HEK293T (cell line): ENCODE measurements around the gene NAPG.

Experiments used
- CTCF ChIA-PET: fragments of 350-600 bp; formaldehyde crosslinking; extraction: SDS; loops from one replicate; lab custom pipeline; 2021; ENCODE audit warnings: antibody characterized with exemption, inconsistent platforms; lab: Yijun Ruan, JAX
- POLR2A ChIA-PET: fragments of 350-600 bp; formaldehyde crosslinking; extraction: SDS; loops from one replicate; lab custom pipeline; 2020; ENCODE audit warnings: antibody characterized with exemption, inconsistent platforms; lab: Yijun Ruan, JAX
- DNase-seq: peaks from one replicate; pipeline ENCODE4 v3.0.0; 2012; ENCODE audit warnings: mixed read lengths; ENCODE audit errors: extremely low spot score
- ARNT ChIP-seq: fragments of 450-650 bp; IDR thresholded peaks from 2 replicates; pipeline ENCODE4 v1.6.1; 2017; ENCODE audit warnings: mild to moderate bottlenecking
- BHLHE40 ChIP-seq: fragments of 450-650 bp; IDR thresholded peaks from 2 replicates; pipeline ENCODE4 v1.6.1; 2016; ENCODE audit warnings: mild to moderate bottlenecking, moderate library complexity, borderline replicate concordance
- CTBP1 ChIP-seq: fragments of 450-650 bp; IDR thresholded peaks from 2 replicates; pipeline ENCODE4 v1.6.1; 2016; ENCODE audit warnings: borderline replicate concordance
- ELF4 ChIP-seq: fragments of 450-650 bp; IDR thresholded peaks from 2 replicates; pipeline ENCODE4 v1.6.1; 2017; ENCODE audit warnings: antibody characterized with exemption
- FOXA1 ChIP-seq: fragments of 450-650 bp; IDR thresholded peaks from 2 replicates; pipeline ENCODE4 v1.6.1; 2016; ENCODE audit warnings: mild to moderate bottlenecking
- FOXK2 ChIP-seq: fragments of 450-650 bp; IDR thresholded peaks from 2 replicates; pipeline ENCODE4 v1.6.1; 2016; ENCODE audit warnings: mild to moderate bottlenecking
- FOXM1 ChIP-seq: fragments of 450-650 bp; IDR thresholded peaks from 2 replicates; pipeline ENCODE4 v1.6.1; 2017; ENCODE audit warnings: mild to moderate bottlenecking, borderline replicate concordance
- HDGF ChIP-seq: fragments of 450-650 bp; IDR thresholded peaks from 2 replicates; pipeline ENCODE4 v1.6.1; 2017; ENCODE audit warnings: antibody characterized with exemption, borderline replicate concordance
- L3MBTL2 ChIP-seq: fragments of 450-650 bp; conservative IDR thresholded peaks from 2 replicates; pipeline ENCODE4 v1.6.1; 2016; ENCODE audit warnings: mild to moderate bottlenecking
- LEF1 ChIP-seq: fragments of 450-650 bp; IDR thresholded peaks from 2 replicates; pipeline ENCODE4 v1.6.1; 2017; ENCODE audit warnings: mild to moderate bottlenecking, borderline replicate concordance
- NFRKB ChIP-seq: fragments of 450-650 bp; IDR thresholded peaks from 2 replicates; pipeline ENCODE4 v1.6.1; 2016; ENCODE audit warnings: mild to moderate bottlenecking, moderate library complexity
- SP1 ChIP-seq: fragments of 450-650 bp; IDR thresholded peaks from 2 replicates; pipeline ENCODE4 v1.6.1; 2017
- SUZ12 ChIP-seq: fragments of 450-650 bp; IDR thresholded peaks from 2 replicates; pipeline ENCODE4 v1.6.1; 2016; ENCODE audit warnings: mild to moderate bottlenecking
- TARDBP ChIP-seq: fragments of 450-650 bp; IDR thresholded peaks from 2 replicates; pipeline ENCODE4 v1.6.1; 2016
- ZNF384 ChIP-seq: fragments of 450-650 bp; IDR thresholded peaks from 2 replicates; pipeline ENCODE4 v1.6.1; 2016
- TF ChIP-seq, protein P1 (sequence below): fragments of 450-650 bp; IDR thresholded peaks from 2 replicates; pipeline ENCODE4 v1.6.1; 2016

The NAPG gene

DNA sequence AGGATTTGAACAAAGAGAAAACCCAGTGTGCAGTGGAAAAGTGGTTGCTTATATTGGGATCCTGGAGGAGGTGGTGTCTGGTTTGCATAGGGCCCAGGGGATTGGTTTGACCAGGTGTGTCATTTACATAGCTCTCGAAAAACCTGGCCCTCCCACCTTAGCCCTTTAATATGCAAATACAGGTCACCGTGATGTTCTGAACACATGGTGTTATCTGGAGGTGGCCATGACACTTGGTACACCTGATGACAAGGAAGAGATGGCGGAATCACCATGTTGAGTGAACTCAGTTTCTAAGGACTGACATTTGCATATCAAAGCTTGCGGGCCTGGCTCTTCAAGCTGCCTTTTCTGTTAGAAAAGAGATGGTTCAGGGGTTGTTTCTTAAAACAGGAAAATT lies 2.3 kb upstream of the NAPG start:
- CTCF ChIA-PET: no interaction called here
- POLR2A ChIA-PET: no interaction called here
- DNase-seq: no peak
- no peak for TF ChIP-seq NFRKB
- TF ChIP-seq, protein P1, sequence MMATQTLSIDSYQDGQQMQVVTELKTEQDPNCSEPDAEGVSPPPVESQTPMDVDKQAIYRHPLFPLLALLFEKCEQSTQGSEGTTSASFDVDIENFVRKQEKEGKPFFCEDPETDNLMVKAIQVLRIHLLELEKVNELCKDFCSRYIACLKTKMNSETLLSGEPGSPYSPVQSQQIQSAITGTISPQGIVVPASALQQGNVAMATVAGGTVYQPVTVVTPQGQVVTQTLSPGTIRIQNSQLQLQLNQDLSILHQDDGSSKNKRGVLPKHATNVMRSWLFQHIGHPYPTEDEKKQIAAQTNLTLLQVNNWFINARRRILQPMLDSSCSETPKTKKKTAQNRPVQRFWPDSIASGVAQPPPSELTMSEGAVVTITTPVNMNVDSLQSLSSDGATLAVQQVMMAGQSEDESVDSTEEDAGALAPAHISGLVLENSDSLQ: no peak
- TF ChIP-seq FOXM1: no peak
- no peak for TF ChIP-seq LEF1
- no peak for TF ChIP-seq L3MBTL2
- TF ChIP-seq ELF4: no peak
- TF ChIP-seq CTBP1: no peak
- no peak for TF ChIP-seq FOXK2
- TF ChIP-seq ZNF384: no peak
- TF ChIP-seq TARDBP: no peak
- no peak for TF ChIP-seq FOXA1
- TF ChIP-seq BHLHE40: no peak
- no peak for TF ChIP-seq SUZ12
- no peak for TF ChIP-seq SP1
- TF ChIP-seq ARNT: no peak
- no peak for TF ChIP-seq HDGF

DNA sequence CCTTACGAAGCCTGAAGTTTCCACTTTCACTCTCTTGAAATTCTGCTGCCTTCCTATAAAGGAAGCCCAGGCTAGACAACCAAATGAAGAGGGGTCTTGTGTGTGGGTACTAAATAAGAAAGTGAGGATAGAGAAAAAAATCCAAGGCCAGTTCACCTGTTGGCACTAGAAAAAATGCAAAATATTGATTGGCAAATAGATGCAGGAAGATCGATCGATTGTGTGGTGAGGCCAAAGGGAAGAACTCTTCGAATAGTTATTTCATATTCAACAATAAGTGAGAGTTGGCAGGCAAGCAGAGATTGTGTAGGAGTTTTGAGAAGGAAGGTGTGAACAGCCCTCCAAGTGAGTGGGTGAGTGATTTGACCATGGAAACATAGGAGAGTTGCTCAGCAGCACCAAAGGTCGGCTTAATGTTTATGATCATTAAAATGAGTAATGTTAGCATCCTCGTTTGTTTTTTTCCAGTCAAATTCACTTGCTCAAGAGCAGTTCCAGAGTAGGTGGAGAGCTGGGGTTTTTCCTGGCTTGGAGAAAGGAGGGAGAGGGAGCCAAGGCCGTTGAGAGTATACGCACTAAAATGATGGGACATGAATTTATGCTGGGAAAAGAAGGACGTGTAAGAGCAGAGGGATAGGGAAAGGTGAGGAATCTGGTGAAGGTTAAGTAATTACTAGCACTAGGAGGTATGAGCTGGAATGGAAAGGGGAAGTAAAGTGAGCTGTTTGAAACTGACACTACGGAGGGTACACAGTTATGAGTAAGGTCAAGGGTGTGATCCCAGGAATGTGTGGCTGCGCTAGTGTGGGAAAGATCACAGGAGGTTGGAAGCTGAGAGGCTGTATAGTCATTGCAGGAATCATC lies 1.1 kb upstream of the NAPG start:
- no peak for TF ChIP-seq BHLHE40
- no peak for TF ChIP-seq CTBP1
- TF ChIP-seq ELF4: no peak
- TF ChIP-seq TARDBP: no peak
- TF ChIP-seq HDGF: no peak
- no peak for TF ChIP-seq FOXK2
- no peak for TF ChIP-seq NFRKB
- TF ChIP-seq SP1: no peak
- TF ChIP-seq FOXA1: no peak
- no peak for DNase-seq
- POLR2A ChIA-PET: no interaction called here
- CTCF ChIA-PET: no interaction called here

DNA sequence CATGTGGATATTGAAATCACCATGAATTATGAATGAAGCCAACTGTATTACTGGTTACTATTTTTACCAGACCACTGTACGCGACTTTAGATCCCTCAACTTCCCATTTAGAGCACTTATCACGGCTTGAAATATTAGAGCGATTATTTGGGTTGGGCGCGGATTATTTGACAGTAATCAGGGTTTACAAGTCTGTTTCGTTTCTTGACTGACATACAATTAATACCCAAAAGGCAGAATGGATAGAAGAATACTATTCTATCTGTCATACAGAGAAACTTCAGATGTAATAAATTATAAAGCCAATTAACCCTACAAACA lies 496 bp upstream of the NAPG start:
- TF ChIP-seq FOXK2 (no peak), ZNF384 (no peak), FOXM1 (no peak)
- POLR2A ChIA-PET: interaction anchor here (0.7 kb wide), 1 partner anchor 82 kb away, joined by 3 read pairs; no protein-coding TSS in a partner anchor
- CTCF ChIA-PET: no interaction called here
- DNase-seq: no peak

DNA sequence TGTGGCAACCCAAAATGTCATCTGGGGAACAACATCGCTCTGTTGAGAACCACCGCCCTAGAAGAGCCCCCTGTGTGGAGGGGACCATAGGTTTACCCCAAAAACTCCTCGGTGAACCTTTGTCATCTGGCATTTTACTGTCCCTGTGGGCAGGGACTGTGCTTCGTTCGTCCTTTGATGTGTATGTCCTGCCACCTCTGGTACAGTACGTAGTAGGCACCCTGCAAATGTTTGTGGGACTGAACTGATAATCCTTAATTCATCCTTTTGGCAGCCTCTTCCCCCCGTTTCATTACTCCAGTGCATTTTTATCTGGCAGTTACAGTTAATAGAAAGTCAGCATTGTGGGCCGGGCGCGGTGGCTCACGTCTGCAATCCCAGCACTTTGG lies 728 bp downstream of the NAPG start:
- ChIA-PET CTCF (no interaction called here), POLR2A (no interaction called here)
- DNase-seq: no peak
- no peak for TF ChIP-seq FOXA1
- TF ChIP-seq, protein P1: no peak

DNA sequence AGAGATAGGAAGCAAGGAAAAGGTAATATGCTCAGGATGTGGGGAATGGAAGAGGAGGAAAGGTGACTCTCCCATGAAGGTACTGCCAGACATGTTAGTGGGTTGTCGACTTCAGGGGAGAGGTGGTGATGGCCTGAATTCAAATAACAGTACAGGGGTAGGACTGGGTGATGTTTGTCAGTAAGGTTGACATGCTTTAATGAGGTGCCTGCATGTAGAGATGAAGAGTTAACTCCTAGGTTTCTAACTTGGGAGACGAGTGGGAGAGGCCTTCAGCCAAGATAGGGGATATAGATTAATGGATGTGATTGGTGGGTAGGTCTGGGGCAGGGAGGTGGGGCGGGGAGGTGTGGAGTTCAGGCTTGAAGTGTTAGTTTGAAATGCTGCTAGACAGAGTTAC lies 2.6 kb downstream of the NAPG start:
- TF ChIP-seq NFRKB (no peak), BHLHE40 (no peak), ELF4 (no peak), LEF1 (no peak), CTBP1 (no peak), TARDBP (no peak), ZNF384 (no peak), HDGF (no peak), FOXA1 (no peak), SP1 (no peak), ARNT (no peak), L3MBTL2 (no peak), FOXK2 (no peak), FOXM1 (no peak), SUZ12 (no peak)
- TF ChIP-seq, protein P1: no peak
- ChIA-PET CTCF (no interaction called here), POLR2A (no interaction called here)
- no peak for DNase-seq

DNA sequence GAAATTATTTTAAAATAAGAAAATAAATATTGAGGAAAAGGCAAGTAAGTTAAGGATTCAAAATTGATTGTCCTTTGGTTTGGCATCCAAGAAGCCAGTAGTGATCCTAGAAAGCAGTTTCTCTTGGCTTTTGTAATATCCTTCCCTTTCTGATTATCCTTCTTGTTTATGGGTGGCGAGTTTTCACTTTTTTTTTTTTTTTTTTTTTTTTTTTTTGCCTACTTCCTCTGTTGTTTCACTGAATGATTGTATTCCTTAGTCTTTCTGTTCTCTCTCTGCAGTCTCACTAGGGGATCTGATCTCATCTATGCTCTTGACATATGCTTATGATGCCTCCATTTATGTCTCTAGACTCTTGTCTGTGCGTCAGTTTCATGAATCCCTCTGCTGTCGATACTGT lies 4.2 kb downstream of the NAPG start:
- CTCF ChIA-PET: no interaction called here
- POLR2A ChIA-PET: no interaction called here

More for the DNA sequence above, 4.2 kb downstream of the NAPG start:
- DNase-seq: no peak
- TF ChIP-seq FOXA1 (no peak), BHLHE40 (no peak), SP1 (no peak), CTBP1 (no peak), NFRKB (no peak), ARNT (no peak), TARDBP (no peak), ZNF384 (no peak), HDGF (no peak), FOXM1 (no peak), L3MBTL2 (no peak), LEF1 (no peak)
